RWPE2 (cell line): ENCODE results near the gene TSTD2.
"Not testable (repeated sequence)": the region's sequence is repeated elsewhere in the genome, so short reads cannot be mapped to it uniquely, and the experiment has no call there.

Experiments used
- ATAC-seq: fragments of 200-7000 bp; cut with Tn5 transposase; 3 replicates; pipeline ENCODE4 v1.9.1; 2021; ENCODE audit warnings: low read depth
- DNase-seq: peaks from one replicate; pipeline ENCODE4 v3.0.0-alpha.2; 2020; ENCODE audit warnings: low spot score
- H3K27ac ChIP-seq: fragments of 450-650 bp; 2 replicates; pipeline ENCODE4 v1.5.1; 2017; ENCODE audit warnings: mild to moderate bottlenecking; ENCODE audit not compliant: poor library complexity, severe bottlenecking
- H3K27me3 ChIP-seq: fragments of 250-450 bp; sonication (Bioruptor Pico); 2 replicates; pipeline ENCODE4 v1.5.1; 2021; ENCODE audit warnings: mild to moderate bottlenecking, moderate library complexity; ENCODE audit not compliant: insufficient read depth, poor library complexity, severe bottlenecking
- H3K36me3 ChIP-seq: fragments of 250-450 bp; sonication (Bioruptor Pico); 2 replicates; pipeline ENCODE4 v1.5.1; 2020; ENCODE audit warnings: low read depth, mild to moderate bottlenecking, moderate library complexity
- H3K4me1 ChIP-seq: fragments of 250-450 bp; sonication (Bioruptor Pico); 2 replicates; pipeline ENCODE4 v1.5.1; 2021; ENCODE audit warnings: mild to moderate bottlenecking, moderate library complexity; ENCODE audit not compliant: insufficient read depth, poor library complexity, severe bottlenecking
- H3K4me3 ChIP-seq: fragments of 250-450 bp; sonication (Bioruptor Pico); 2 replicates; pipeline ENCODE4 v1.5.1; 2021; ENCODE audit warnings: mild to moderate bottlenecking, moderate library complexity; ENCODE audit not compliant: severe bottlenecking
- H3K9me3 ChIP-seq: fragments of 250-450 bp; sonication (Bioruptor Pico); 2 replicates; pipeline ENCODE4 v1.5.1; 2021; ENCODE audit warnings: mild to moderate bottlenecking, moderate library complexity; ENCODE audit not compliant: severe bottlenecking
- TF ChIP-seq, protein P1 (sequence below): fragments of 450-650 bp; IDR thresholded peaks from one replicate; pipeline ENCODE4 v1.5.1; 2017; ENCODE audit warnings: mild to moderate bottlenecking, moderate library complexity; ENCODE audit not compliant: poor library complexity, severe bottlenecking

TSTD2 gene

DNA sequence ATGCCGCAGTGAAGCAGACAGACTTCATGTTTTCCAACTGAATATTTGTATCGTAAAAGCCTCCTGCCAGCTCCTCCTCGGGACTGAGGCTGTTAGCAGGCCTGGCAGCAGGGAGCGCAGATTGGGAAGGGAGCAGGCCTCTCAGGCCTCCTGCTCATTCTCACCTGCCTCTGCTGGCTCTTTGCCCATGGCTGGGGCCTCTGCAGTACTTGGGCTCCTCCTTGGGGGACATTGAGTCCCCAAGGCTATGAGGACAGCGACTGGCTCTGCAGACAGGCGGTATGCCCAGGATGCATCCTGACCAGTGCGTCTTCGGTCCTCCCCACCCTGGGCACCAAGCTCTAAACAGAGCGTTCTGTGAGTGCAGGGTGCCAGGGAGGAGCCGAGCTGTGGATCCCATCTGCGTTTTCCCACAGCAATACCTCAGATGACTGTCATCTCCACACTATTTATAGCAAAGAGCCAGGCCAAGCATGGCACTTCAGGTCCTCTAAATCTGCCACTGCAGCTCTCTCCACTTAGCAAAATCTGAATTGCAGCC, 38.7 kb downstream of the TSTD2 start:
- H3K4me3 ChIP-seq: no peak overlapping the region
- H3K36me3 ChIP-seq: no peaks in the 10 kb centered on the region
- H3K27ac ChIP-seq: no peak overlapping the region
- no peak for DNase-seq
- H3K4me1 ChIP-seq: no peaks in the 10 kb centered on the region
- H3K9me3 ChIP-seq: no peaks in the 10 kb centered on the region
- TF ChIP-seq, protein P1, sequence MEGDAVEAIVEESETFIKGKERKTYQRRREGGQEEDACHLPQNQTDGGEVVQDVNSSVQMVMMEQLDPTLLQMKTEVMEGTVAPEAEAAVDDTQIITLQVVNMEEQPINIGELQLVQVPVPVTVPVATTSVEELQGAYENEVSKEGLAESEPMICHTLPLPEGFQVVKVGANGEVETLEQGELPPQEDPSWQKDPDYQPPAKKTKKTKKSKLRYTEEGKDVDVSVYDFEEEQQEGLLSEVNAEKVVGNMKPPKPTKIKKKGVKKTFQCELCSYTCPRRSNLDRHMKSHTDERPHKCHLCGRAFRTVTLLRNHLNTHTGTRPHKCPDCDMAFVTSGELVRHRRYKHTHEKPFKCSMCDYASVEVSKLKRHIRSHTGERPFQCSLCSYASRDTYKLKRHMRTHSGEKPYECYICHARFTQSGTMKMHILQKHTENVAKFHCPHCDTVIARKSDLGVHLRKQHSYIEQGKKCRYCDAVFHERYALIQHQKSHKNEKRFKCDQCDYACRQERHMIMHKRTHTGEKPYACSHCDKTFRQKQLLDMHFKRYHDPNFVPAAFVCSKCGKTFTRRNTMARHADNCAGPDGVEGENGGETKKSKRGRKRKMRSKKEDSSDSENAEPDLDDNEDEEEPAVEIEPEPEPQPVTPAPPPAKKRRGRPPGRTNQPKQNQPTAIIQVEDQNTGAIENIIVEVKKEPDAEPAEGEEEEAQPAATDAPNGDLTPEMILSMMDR: no peak
- no peaks in the 10 kb centered on the region for H3K27me3 ChIP-seq
- no peak for ATAC-seq

DNA sequence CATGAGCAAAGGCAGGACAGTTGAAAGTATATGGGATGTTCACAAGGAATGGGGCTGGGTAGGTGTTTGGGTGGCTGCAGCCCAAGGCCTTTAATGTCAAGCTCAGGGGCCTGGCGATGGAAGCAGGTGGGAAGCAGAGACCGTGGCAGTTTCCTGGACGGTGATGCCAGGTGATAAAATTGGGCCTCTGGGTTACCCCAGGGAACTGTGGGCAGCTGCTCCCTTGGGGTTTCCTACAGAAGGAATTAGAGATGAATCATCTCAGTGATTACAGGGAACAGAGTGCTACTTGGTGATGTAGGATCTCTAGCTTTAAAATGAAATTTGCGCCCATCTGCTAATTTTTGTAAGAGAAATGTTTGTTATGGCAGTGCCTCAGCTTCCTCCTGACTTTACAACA, 39.2 kb downstream of the TSTD2 start:
- Histone ChIP-seq H3K36me3 (no peaks in the 10 kb centered on the region), H3K4me3 (no peak overlapping the region), H3K27me3 (no peaks in the 10 kb centered on the region), H3K27ac (no peak overlapping the region), H3K9me3 (no peaks in the 10 kb centered on the region), H3K4me1 (no peaks in the 10 kb centered on the region)
- no peak for DNase-seq
- no peak for ATAC-seq
- TF ChIP-seq, protein P1: no peak

DNA sequence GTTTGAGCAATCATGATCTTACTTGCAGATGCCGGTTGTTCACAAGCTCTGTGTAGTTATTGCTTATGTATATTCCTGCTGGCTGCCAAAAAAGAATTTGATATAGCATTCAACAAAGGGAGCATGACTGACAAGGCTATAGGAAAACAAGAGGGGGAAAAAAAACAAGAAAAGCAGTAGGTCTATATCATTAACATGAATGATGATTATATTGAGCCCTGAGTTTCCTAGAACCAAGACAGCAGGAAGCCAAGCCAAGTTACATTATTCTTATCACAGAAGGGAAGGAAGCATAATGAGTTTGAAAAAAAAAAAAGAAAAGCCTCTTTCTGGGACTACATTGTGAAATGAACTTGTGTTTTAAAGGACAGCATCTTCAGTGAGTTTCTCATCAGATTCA, 41.0 kb downstream of the TSTD2 start:
- Histone ChIP-seq H3K4me1 (no peaks in the 10 kb centered on the region), H3K27me3 (no peaks in the 10 kb centered on the region), H3K27ac (no peak overlapping the region), H3K9me3 (no peaks in the 10 kb centered on the region), H3K4me3 (no peak overlapping the region), H3K36me3 (no peaks in the 10 kb centered on the region)
- no peak for ATAC-seq
- TF ChIP-seq, protein P1: no peak
- DNase-seq: no peak

DNA sequence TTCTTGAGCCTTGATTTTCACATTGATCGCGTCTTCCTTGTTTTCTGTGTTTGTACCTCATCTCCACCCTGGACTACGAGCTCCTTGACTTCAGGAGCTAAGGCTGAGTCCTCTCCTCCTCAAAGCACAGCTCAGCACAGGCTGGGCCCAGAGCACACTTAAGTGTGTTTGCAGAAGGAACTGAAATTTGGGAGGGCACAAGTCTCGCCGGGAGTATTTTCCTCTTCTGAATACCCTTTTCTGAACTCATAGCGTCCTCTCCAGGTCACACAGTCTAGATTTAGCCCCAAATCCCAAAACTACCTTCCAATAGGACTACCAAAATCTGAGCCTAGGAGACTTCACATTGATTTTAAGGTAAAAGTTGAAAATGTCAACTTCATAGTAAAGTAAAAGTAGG, 41.6 kb downstream of the TSTD2 start:
- no peak for DNase-seq
- Histone ChIP-seq H3K27me3 (no peaks in the 10 kb centered on the region), H3K9me3 (no peaks in the 10 kb centered on the region), H3K36me3 (no peaks in the 10 kb centered on the region), H3K4me1 (no peaks in the 10 kb centered on the region), H3K4me3 (no peak overlapping the region), H3K27ac (no peak overlapping the region)
- TF ChIP-seq, protein P1: no peak
- ATAC-seq: no peak

DNA sequence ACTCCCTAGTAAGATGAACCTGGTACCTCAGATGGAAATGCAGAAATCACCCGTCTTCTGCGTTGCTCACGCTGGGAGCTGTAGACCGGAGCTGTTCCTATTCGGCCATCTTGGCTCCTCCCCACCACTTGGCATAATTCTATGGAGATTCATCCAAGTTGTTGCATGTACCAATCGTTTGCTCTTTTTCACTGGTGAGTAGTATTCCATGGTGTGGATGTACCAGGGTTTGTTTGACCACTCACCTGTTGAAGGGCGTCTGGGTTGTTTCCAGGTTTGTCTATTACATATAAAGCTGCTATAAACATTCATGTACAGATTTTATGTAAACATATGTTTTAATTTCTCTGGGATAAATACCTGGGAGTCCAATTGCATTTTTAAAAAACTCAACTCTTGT, 46.3 kb downstream of the TSTD2 start:
- not testable (repeated sequence) for ATAC-seq, DNase-seq, H3K27ac ChIP-seq, H3K27me3 ChIP-seq, H3K4me1 ChIP-seq, H3K9me3 ChIP-seq, H3K4me3 ChIP-seq, H3K36me3 ChIP-seq

DNA sequence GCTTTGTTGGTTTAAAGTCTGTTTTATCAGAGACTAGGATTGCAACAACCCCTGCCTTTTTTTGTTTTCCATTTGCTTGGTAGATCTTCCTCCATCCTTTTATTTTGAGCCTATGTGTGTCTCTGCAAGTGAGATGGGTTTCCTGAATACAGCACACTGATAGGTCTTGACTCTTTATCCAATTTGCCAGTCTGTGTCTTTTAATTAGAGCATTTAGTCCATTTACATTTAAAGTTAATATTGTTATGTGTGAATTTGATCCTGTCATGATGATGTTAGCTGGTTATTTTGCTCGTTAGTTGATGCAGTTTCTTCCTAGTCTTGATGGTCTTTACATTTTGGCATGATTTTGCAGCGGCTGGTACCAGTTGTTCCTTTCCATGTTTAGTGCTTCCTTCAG, 48.4 kb downstream of the TSTD2 start:
- H3K36me3 ChIP-seq, H3K27ac ChIP-seq, H3K27me3 ChIP-seq, H3K4me3 ChIP-seq, ATAC-seq, H3K4me1 ChIP-seq, DNase-seq, H3K9me3 ChIP-seq: not testable (repeated sequence)

DNA sequence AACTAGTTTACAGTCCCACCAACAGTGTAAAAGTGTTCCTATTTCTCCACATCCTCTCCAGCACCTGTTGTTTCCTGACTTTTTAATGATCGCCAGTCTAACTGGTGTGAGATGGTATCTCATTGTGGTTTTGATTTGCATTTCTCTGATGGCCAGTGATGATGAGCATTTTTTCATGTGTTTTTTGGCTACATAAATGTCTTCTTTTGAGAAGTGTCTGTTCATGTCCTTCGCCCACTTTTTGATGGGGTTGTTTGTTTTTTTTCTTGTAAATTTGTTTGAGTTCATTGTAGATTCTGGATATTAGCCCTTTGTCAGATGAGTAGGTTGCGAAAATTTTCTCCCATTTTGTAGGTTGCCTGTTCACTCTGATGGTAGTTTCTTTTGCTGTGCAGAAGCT, 51.6 kb downstream of the TSTD2 start:
- not testable (repeated sequence) for H3K36me3 ChIP-seq, DNase-seq, H3K4me1 ChIP-seq, ATAC-seq, H3K27me3 ChIP-seq, H3K27ac ChIP-seq, H3K9me3 ChIP-seq, H3K4me3 ChIP-seq
